Stomach (tissue), 9 donors: ENCODE data around the gene GRIA3. TPM values are rescaled to one million over a fixed set of nuclear protein-coding genes. Genes with fewer than 3 reads are reported as not detected.

ENCODE experiments used
- DNase-seq, 2 donors: peaks; one replicate each; pipeline versions ENCODE4 v3.0.0 to v3.0.0-alpha.2; 2013 to 2019
- H3K27ac ChIP-seq, 5 donors: fragments of 200-600 bp in 4 of 5; sonication (generic) in 4 of 5; one replicate each; pipeline ENCODE4 v1.5.1; 2013 to 2019; ENCODE audit warnings: mild to moderate bottlenecking in 1 of 5, moderate library complexity in 1 of 5
- H3K27me3 ChIP-seq, 3 donors: fragments of 200-600 bp; sonication (generic); one replicate each; pipeline ENCODE4 v1.5.1; 2017 to 2019; ENCODE audit warnings: mixed run types in 1 of 3
- H3K36me3 ChIP-seq, 4 donors: fragments of 200-600 bp; sonication (generic); 1 replicate in 3 of 4; 2 replicates in 1 of 4; pipeline ENCODE4 v1.5.1; 2016 to 2019
- H3K4me1 ChIP-seq, 4 donors: fragments of 200-600 bp; sonication (generic); one replicate each; pipeline ENCODE4 v1.5.1; 2016 to 2019
- H3K4me3 ChIP-seq, 4 donors: fragments of 200-600 bp; sonication (generic) in 3 of 4; one replicate each; pipeline ENCODE4 v1.5.1; 2016 to 2019; ENCODE audit warnings: mild to moderate bottlenecking in 1 of 4
- H3K9me3 ChIP-seq, 4 donors: fragments of 200-600 bp; sonication (generic); one replicate each; pipeline ENCODE4 v1.5.1; 2016 to 2019
- EP300 ChIP-seq: sonication (generic); formaldehyde crosslinking; IDR thresholded peaks from one replicate; pipeline ENCODE4 v1.6.1; 2017; ENCODE audit warnings: antibody characterized with exemption
- POLR2A ChIP-seq, 4 donors: fragments of 450-650 bp; IDR thresholded peaks; one replicate each; pipeline ENCODE4 v1.6.1; 2016; ENCODE audit warnings: antibody characterized with exemption in 4 of 4, control low read depth in 2 of 4, mild to moderate bottlenecking in 1 of 4, moderate library complexity in 1 of 4
- POLR2AphosphoS5 ChIP-seq, 3 donors: sonication (generic); formaldehyde crosslinking; IDR thresholded peaks; one replicate each; pipeline ENCODE4 v1.6.1; 2016; ENCODE audit warnings: antibody characterized with exemption in 3 of 3
- WGBS, 5 donors: extraction: QIAGEN DNeasy Blood & Tissue Kit in 3 of 5; methylation state at CpG; one replicate each; pipeline versions ENCODE4 v1.1.5 to v1.1.7; 2013 to 2018; 5-methylcytosine and 5-hydroxymethylcytosine counted together
- intact Hi-C: fragments of 100-400 bp; cut with DNase I; formaldehyde crosslinking; loops from one replicate; pipeline ENCODE4 v1.15.1; 2023; ENCODE audit warnings: low total_unique reads
- polyA plus RNA-seq, 3 donors: library from polyadenylated mRNA; stranded (reverse); fragments of 200-250 nt; gene quantifications; one replicate each; pipeline ENCODE4 v1.2.3, GENCODE V29; 2013
- total RNA-seq, 5 donors: library from RNA; depleted of rRNA; stranded (reverse); fragments of >200 nt; gene quantifications; one replicate each; pipeline versions ENCODE4 v1.1.0 to v1.2.3, GENCODE V29; 2014 to 2016
- TF ChIP-seq, protein P1 (sequence below), 7 experiments: fragments of 450-650 bp in 4 of 7; fragments of 200-600 bp in 3 of 7; sonication (generic) in 3 of 7; IDR thresholded peaks; one replicate each; pipeline ENCODE4 v1.5.1; 2016 to 2019; ENCODE audit warnings: antibody characterized with exemption in 7 of 7, control low read depth in 2 of 7, mild to moderate bottlenecking in 1 of 7
- donor health status: healthy with polysubstance abuse.
- donor health status: Bipolar disorder and iron deficiency.
- donor health status: healthy.

GRIA3 gene
- total and polyA plus RNA-seq, 8 donors = 0.87 to 4.7 (median 2.1) TPM; not detected in 3

DNA sequence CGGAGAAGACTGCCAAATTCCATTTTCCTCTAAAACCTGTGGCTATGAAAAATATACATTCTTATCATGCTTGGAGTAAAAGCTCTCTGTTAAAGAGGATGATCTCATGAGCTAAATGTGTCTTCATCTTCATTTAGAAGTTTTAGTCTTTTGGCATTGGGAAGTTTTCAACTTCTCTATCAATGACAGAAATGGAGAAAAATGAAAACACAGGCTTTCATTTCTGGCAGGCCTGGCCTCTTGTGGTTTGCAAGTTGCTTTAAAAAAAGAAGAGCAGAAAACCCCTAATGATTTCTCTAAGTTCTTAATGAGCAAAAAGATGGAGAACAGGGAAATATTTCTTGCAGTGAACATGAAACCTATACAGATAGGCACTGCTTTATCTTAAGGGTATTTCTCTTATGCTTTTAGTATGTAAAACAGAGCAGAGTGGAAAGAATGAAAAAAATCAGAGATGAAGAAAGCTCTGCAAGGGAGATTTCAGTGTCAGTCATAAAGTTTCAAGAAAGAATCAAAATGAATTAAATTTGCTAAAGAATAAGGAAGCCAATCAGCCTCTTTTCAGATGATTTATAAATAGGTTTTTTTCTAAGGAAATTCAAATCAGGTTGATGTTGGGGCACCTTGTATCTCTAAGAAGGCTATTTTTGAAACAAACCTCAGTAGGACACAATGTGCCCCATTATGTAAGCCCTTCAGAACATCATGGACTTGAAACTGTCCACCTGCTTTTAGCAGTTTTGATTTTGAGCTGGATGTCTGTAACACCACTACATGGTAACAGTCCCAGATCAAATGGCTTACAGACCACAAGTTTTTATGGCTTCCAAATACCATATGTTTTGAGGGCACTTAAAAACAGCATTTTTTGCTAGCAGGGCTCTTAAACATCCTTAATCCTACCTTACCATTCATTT, 225.0 kb downstream of the GRIA3 start:
- no peaks in the 10 kb centered on the region for H3K4me1 ChIP-seq
- H3K9me3 ChIP-seq = no peaks in the 10 kb centered on the region
- 71 to 91% (median 79%) methylated on average over 1 of the region's 1 CpG for WGBS, 5 donors
- H3K27ac ChIP-seq = no peak overlapping the region
- H3K4me3 ChIP-seq = no peak overlapping the region
- intact Hi-C loops = no loop called here
- peak in 1 of 2 donors; percentile 26 for DNase-seq
- H3K27me3 ChIP-seq = no peaks in the 10 kb centered on the region
- no peaks in the 10 kb centered on the region for H3K36me3 ChIP-seq
- TF ChIP-seq, protein P1, sequence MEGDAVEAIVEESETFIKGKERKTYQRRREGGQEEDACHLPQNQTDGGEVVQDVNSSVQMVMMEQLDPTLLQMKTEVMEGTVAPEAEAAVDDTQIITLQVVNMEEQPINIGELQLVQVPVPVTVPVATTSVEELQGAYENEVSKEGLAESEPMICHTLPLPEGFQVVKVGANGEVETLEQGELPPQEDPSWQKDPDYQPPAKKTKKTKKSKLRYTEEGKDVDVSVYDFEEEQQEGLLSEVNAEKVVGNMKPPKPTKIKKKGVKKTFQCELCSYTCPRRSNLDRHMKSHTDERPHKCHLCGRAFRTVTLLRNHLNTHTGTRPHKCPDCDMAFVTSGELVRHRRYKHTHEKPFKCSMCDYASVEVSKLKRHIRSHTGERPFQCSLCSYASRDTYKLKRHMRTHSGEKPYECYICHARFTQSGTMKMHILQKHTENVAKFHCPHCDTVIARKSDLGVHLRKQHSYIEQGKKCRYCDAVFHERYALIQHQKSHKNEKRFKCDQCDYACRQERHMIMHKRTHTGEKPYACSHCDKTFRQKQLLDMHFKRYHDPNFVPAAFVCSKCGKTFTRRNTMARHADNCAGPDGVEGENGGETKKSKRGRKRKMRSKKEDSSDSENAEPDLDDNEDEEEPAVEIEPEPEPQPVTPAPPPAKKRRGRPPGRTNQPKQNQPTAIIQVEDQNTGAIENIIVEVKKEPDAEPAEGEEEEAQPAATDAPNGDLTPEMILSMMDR (IDR thresholded peaks at IDR 0.05) = no peak
- TF ChIP-seq EP300 (no peak), POLR2A (IDR thresholded peaks at IDR 0.05) (no peak)

DNA sequence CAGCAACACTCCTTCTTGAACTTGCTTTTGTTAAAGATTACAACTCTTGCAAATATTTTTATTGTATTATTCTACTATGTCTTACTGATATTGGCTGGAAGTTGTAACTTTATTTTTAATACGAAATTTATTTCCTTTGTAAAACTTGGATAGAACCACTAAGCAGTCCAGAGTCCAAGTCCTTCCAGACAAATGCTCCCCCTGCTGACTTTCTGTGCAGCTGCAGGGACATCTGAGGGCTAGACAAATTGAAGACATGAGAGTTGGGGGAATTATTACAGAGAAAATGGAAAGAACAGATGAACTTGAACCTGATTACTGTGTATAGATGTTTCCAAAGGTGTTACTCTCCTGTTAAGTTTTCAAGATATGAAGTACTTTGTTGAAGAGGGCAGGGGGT, 238.8 kb downstream of the GRIA3 start:
- no peaks in the 10 kb centered on the region for H3K27me3 ChIP-seq
- intact Hi-C loops = no loop called here
- 4 to 15% (median 6%) methylated on average over 1 of the region's 1 CpG for WGBS, 5 donors
- H3K9me3 ChIP-seq = no peaks in the 10 kb centered on the region
- H3K4me1 ChIP-seq = no peaks in the 10 kb centered on the region
- no peak for TF ChIP-seq EP300
- TF ChIP-seq, protein P1 (IDR thresholded peaks at IDR 0.05) = peak in 5 of 7 experiments; percentile 24 to 59 (median 37)
- TF ChIP-seq POLR2AphosphoS5 (IDR thresholded peaks at IDR 0.05) = no peak
- no peak for TF ChIP-seq POLR2A (IDR thresholded peaks at IDR 0.05)
- H3K4me3 ChIP-seq = no peak overlapping the region
- peak in 1 of 2 donors; percentile 54 for DNase-seq
- H3K36me3 ChIP-seq = no peaks in the 10 kb centered on the region
- H3K27ac ChIP-seq = no peak overlapping the region

- H3K4me1 ChIP-seq = no peaks in the 10 kb centered on the region
- no peaks in the 10 kb centered on the region for H3K27me3 ChIP-seq
- intact Hi-C loops = no loop called here
- H3K36me3 ChIP-seq = no peaks in the 10 kb centered on the region
- no peaks in the 10 kb centered on the region for H3K9me3 ChIP-seq
- no peak overlapping the region for H3K4me3 ChIP-seq
- TF ChIP-seq, protein P1 (IDR thresholded peaks at IDR 0.05) = no peak
- H3K27ac ChIP-seq = no peak overlapping the region
- no peak for DNase-seq
Observed at GRCh38 chrX:123424546-123424945, 240.5 kb downstream of the GRIA3 start.

DNA sequence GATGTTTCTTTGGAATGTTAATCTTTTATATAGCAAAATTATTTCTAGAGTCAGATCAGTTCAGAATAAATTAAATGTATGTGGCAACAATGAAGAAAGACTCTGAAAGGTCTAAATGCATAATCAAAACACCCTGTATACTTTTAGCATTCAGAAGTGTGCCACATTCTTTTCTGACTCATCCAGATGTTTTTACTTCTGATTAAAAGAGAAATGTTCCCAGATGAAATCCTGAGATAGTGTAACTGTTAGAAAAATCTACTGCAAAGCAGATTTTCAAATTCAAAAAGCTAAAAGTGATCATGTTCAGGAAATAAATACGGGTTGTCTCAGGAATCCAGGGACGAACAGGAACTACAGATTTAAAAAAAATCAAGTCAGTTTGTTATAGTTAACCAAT, 241.4 kb downstream of the GRIA3 start:
- Histone ChIP-seq H3K4me3 (no peak overlapping the region), H3K27me3 (no peaks in the 10 kb centered on the region), H3K27ac (no peak overlapping the region), H3K36me3 (no peaks in the 10 kb centered on the region), H3K9me3 (no peaks in the 10 kb centered on the region), H3K4me1 (no peaks in the 10 kb centered on the region)
- TF ChIP-seq POLR2A (IDR thresholded peaks at IDR 0.05) (no peak), POLR2AphosphoS5 (IDR thresholded peaks at IDR 0.05) (no peak), EP300 (no peak)
- TF ChIP-seq, protein P1 (IDR thresholded peaks at IDR 0.05) = no peak
- DNase-seq = no peak
- intact Hi-C loops = no loop called here
- WGBS, 5 donors = 31 to 61% (median 49%) methylated on average over 2 of the region's 2 CpGs
